Measurements from ENCODE around the gene NOCT. TPM values are rescaled to one million over a fixed set of nuclear protein-coding genes. Genes with fewer than 3 reads are reported as not detected.

The NOCT gene
- total and polyA plus RNA-seq, 10 donors = 0.37 to 12.4 (median 4.1) TPM

GRCh38 chr4:139022835-139023234 is 7.3 kb downstream of the NOCT start:
- WGBS, 5 donors = 91 to 97% (median 95%) methylated on average over 5 of the region's 5 CpGs
- Histone ChIP-seq H3K9me3 (no peaks in the 10 kb centered on the region), H3K27me3 (replicated peaks in 1 of 7) (no peaks in the 10 kb centered on the region), H3K4me3 (no peak overlapping the region), H3K27ac (no peak overlapping the region), H3K36me3 (peaks cover 0 to 7% (median 0%) of the 10 kb centered on the region in 6 donors), H3K4me1 (peaks cover 0 to 51% (median 17%) of the 10 kb centered on the region in 6 donors)
- no peak for DNase-seq
- no peak for TF ChIP-seq CTCF (IDR thresholded peaks at IDR 0.05 in 8 of 11, conservative IDR thresholded peaks at IDR 0.05 in 3 of 11)
- TF ChIP-seq POLR2AphosphoS5 (IDR thresholded peaks at IDR 0.05) = no peak
- no peak for TF ChIP-seq POLR2A (IDR thresholded peaks at IDR 0.05)
- intact Hi-C loops (cut with DNase I; ENCODE audit: low total_unique reads) = no loop called here

- Histone ChIP-seq H3K9me3 (no peaks in the 10 kb centered on the region), H3K4me3 (no peak overlapping the region), H3K36me3 (peaks cover 0 to 19% (median 0%) of the 10 kb centered on the region in 6 donors), H3K4me1 (peaks cover 0 to 37% (median 1%) of the 10 kb centered on the region in 6 donors), H3K27ac (no peak overlapping the region), H3K27me3 (replicated peaks in 1 of 7) (no peaks in the 10 kb centered on the region)
- no peak for TF ChIP-seq POLR2AphosphoS5 (IDR thresholded peaks at IDR 0.05)
- no peak for TF ChIP-seq CTCF (IDR thresholded peaks at IDR 0.05 in 8 of 11, conservative IDR thresholded peaks at IDR 0.05 in 3 of 11)
- TF ChIP-seq POLR2A (IDR thresholded peaks at IDR 0.05) = no peak
- intact Hi-C loops (cut with DNase I; ENCODE audit: low total_unique reads) = no loop called here
- DNase-seq = no peak
- WGBS, 5 donors = 91 to 97% (median 95%) methylated on average over 9 of the region's 9 CpGs
Measured at GRCh38 chr4:139024686-139025085, 9.1 kb downstream of the NOCT start.

DNA sequence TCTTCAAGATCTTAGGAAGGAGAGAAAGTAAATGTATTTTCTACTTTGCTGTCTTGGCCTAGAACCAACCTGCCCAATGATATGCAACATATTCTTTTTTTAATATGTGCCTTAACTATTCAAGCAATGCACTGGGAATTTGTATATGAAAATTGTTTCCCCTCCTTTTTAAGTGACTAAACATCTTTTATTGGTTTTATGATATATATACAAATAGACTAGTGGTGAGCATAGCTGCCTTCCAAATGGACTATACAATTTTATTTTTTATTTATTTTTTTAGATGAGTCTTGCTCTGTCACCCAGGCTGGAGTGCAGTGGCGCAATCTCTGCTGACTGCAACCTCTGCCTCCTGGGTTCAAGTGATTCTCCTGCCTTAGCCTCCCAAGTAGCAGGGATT is 10.3 kb downstream of the NOCT start:
- intact Hi-C loops (cut with DNase I; ENCODE audit: low total_unique reads) = no loop called here

GRCh38 chr4:139027776-139028175 is 12.2 kb downstream of the NOCT start:
- intact Hi-C loops (cut with DNase I; ENCODE audit: low total_unique reads) = no loop called here
- no peak for TF ChIP-seq POLR2A (IDR thresholded peaks at IDR 0.05)
- TF ChIP-seq CTCF (IDR thresholded peaks at IDR 0.05 in 8 of 11, conservative IDR thresholded peaks at IDR 0.05 in 3 of 11) = no peak
- TF ChIP-seq POLR2AphosphoS5 (IDR thresholded peaks at IDR 0.05) = no peak
- no peaks in the 10 kb centered on the region for H3K27me3 ChIP-seq (replicated peaks in 1 of 7)
- H3K4me1 ChIP-seq = peaks cover 0 to 48% (median 8%) of the 10 kb centered on the region in 6 donors
- WGBS, 5 donors = 77 to 92% (median 84%) methylated on average over 5 of the region's 5 CpGs
- H3K9me3 ChIP-seq = no peaks in the 10 kb centered on the region
- no peak overlapping the region for H3K27ac ChIP-seq
- no peak overlapping the region for H3K4me3 ChIP-seq
- peaks cover 0 to 12% (median 0%) of the 10 kb centered on the region in 6 donors for H3K36me3 ChIP-seq
- no peak for DNase-seq

More for the DNA sequence above, 10.3 kb downstream of the NOCT start:
- no peak for TF ChIP-seq POLR2AphosphoS5 (IDR thresholded peaks at IDR 0.05)
- TF ChIP-seq CTCF (IDR thresholded peaks at IDR 0.05 in 8 of 11, conservative IDR thresholded peaks at IDR 0.05 in 3 of 11) = no peak
- no peak for TF ChIP-seq POLR2A (IDR thresholded peaks at IDR 0.05)
- peaks cover 0 to 13% (median 0%) of the 10 kb centered on the region in 6 donors for H3K36me3 ChIP-seq
- no peak overlapping the region for H3K27ac ChIP-seq
- WGBS, 5 donors = 94 to 100% (median 96%) methylated on average over 1 of the region's 1 CpG
- H3K4me3 ChIP-seq = no peak overlapping the region
- peaks cover 0 to 37% (median 6%) of the 10 kb centered on the region in 6 donors for H3K4me1 ChIP-seq
- no peak for DNase-seq
- no peaks in the 10 kb centered on the region for H3K9me3 ChIP-seq
- no peaks in the 10 kb centered on the region for H3K27me3 ChIP-seq (replicated peaks in 1 of 7)

Data from spleen (tissue), 11 donors.